Liver (tissue), 3 donors: ENCODE measurements around the gene ZFAND3.

ENCODE experiments used
- EGR1 ChIP-seq, 2 donors: IDR thresholded peaks; 2 replicates each; pipeline ENCODE4 v1.6.1; 2016 to 2018; ENCODE audit warnings: antibody characterized with exemption in 2 of 2, low read depth in 2 of 2
- GABPA ChIP-seq, 2 donors: IDR thresholded peaks in 1 of 2; conservative IDR thresholded peaks in 1 of 2; 2 replicates each; pipeline ENCODE4 v1.6.1; 2016; ENCODE audit warnings: antibody characterized with exemption in 2 of 2, mild to moderate bottlenecking in 1 of 2, moderate library complexity in 1 of 2
- HNF4A ChIP-seq, 2 donors: conservative IDR thresholded peaks; 2 replicates each; pipeline ENCODE4 v1.6.1; 2016; ENCODE audit warnings: antibody characterized with exemption in 2 of 2, mild to moderate bottlenecking in 2 of 2
- JUND ChIP-seq, 2 donors: IDR thresholded peaks; 2 replicates each; pipeline ENCODE4 v1.6.1; 2016; ENCODE audit warnings: antibody characterized with exemption in 2 of 2
- RAD21 ChIP-seq, 2 donors: IDR thresholded peaks; 2 replicates each; pipeline ENCODE4 v1.6.1; 2016; ENCODE audit warnings: antibody characterized with exemption in 2 of 2, mild to moderate bottlenecking in 2 of 2
- TAF1 ChIP-seq: conservative IDR thresholded peaks from 2 replicates; pipeline ENCODE4 v1.6.1; 2016; ENCODE audit warnings: antibody characterized with exemption, mild to moderate bottlenecking
- YY1 ChIP-seq: IDR thresholded peaks from 2 replicates; pipeline ENCODE4 v1.6.1; 2016; ENCODE audit warnings: antibody characterized with exemption, mild to moderate bottlenecking
- TF ChIP-seq, protein P1 (sequence below): fragments of 150-350 bp; IDR thresholded peaks from 2 replicates; pipeline ENCODE4 v1.5.1; 2017; ENCODE audit warnings: improper control_type of control experiment, low read depth, low read length; ENCODE audit not compliant: missing input control
- TF ChIP-seq, protein P2 (sequence below): IDR thresholded peaks from 2 replicates; pipeline ENCODE4 v1.6.1; 2016; ENCODE audit warnings: antibody characterized with exemption
- donor health status: healthy.
- donor health status: healthy.

DNA sequence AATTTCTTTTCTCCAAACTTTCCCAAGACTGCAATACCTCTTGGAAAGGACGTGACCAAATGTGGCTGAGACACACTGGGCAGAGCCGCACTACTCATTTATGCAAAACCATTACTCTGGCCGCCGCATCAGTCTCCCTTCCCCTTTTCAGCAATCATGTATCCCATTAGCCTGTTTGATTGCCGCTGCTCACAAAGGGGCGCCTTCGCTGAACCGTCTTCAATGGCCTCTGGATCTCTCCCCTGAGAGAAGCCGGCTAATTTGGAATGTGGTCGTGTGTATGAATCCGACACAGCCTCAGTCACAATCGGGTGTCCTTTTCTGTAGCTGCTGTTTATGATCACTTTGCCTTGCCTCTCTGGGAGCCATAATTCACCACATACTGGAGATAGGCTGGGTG lies 361.1 kb downstream of the ZFAND3 start:
- no peak for TF ChIP-seq GABPA (IDR thresholded peaks at IDR 0.05 in 1 of 2, conservative IDR thresholded peaks at IDR 0.05 in 1 of 2)
- TF ChIP-seq YY1: no peak
- TF ChIP-seq, protein P1, sequence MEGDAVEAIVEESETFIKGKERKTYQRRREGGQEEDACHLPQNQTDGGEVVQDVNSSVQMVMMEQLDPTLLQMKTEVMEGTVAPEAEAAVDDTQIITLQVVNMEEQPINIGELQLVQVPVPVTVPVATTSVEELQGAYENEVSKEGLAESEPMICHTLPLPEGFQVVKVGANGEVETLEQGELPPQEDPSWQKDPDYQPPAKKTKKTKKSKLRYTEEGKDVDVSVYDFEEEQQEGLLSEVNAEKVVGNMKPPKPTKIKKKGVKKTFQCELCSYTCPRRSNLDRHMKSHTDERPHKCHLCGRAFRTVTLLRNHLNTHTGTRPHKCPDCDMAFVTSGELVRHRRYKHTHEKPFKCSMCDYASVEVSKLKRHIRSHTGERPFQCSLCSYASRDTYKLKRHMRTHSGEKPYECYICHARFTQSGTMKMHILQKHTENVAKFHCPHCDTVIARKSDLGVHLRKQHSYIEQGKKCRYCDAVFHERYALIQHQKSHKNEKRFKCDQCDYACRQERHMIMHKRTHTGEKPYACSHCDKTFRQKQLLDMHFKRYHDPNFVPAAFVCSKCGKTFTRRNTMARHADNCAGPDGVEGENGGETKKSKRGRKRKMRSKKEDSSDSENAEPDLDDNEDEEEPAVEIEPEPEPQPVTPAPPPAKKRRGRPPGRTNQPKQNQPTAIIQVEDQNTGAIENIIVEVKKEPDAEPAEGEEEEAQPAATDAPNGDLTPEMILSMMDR: no peak
- no peak for TF ChIP-seq TAF1
- TF ChIP-seq, protein P2, sequence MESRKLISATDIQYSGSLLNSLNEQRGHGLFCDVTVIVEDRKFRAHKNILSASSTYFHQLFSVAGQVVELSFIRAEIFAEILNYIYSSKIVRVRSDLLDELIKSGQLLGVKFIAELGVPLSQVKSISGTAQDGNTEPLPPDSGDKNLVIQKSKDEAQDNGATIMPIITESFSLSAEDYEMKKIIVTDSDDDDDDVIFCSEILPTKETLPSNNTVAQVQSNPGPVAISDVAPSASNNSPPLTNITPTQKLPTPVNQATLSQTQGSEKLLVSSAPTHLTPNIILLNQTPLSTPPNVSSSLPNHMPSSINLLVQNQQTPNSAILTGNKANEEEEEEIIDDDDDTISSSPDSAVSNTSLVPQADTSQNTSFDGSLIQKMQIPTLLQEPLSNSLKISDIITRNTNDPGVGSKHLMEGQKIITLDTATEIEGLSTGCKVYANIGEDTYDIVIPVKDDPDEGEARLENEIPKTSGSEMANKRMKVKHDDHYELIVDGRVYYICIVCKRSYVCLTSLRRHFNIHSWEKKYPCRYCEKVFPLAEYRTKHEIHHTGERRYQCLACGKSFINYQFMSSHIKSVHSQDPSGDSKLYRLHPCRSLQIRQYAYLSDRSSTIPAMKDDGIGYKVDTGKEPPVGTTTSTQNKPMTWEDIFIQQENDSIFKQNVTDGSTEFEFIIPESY: no peak
- no peak for TF ChIP-seq JUND (IDR thresholded peaks at IDR 0.05)
- no peak for TF ChIP-seq EGR1 (IDR thresholded peaks at IDR 0.05; ENCODE audit: low read depth in 2 of 2)
- no peak for TF ChIP-seq RAD21 (IDR thresholded peaks at IDR 0.05)
- TF ChIP-seq HNF4A (conservative IDR thresholded peaks at IDR 0.05): no peak
